H1 (cell line): ENCODE data around the gene CHST8. TPM values are rescaled to one million over a fixed set of nuclear protein-coding genes. Genes with fewer than 3 reads are reported as not detected.

ENCODE experiments used
- CTCF ChIA-PET: fragments of 300-600 bp; sonication (Branson Sonifier 250); formaldehyde crosslinking; loops from one replicate; lab custom pipeline; 2021; ENCODE audit not compliant: partially characterized antibody; lab: Charles Lee
- POLR2A ChIA-PET: fragments of 300-600 bp; sonication (Branson Sonifier 250); formaldehyde crosslinking; loops from one replicate; lab custom pipeline; 2021; ENCODE audit warnings: inconsistent platforms; ENCODE audit not compliant: partially characterized antibody; lab: Charles Lee
- DNase-seq, 2 experiments: peaks; one replicate each; pipeline versions ENCODE4 v3.0.0 to v3.0.0-alpha.2; 2010 to 2022; ENCODE audit warnings: low spot score in 2 of 2, low read depth in 1 of 2, mixed read lengths in 1 of 2
- FAIRE-seq: peaks from 2 replicates; lab custom pipeline; 2011; peaks lifted over from hg19 to GRCh38; lab: Jason Lieb, UNC
- H2AFZ ChIP-seq: 2 replicates; pipeline ENCODE4 v1.8.1; 2012; ENCODE audit warnings: low read length, inconsistent platforms
- H2AK5ac ChIP-seq: 2 replicates; pipeline ENCODE4 v1.6.1; 2013; ENCODE audit warnings: low read depth, low read length
- H2BK120ac ChIP-seq: replicated peaks from 2 replicates; pipeline ENCODE3; 2013; ENCODE audit warnings: low read depth, low read length, inconsistent platforms
- H2BK12ac ChIP-seq: 2 replicates; pipeline ENCODE4 v1.6.1; 2013; ENCODE audit warnings: low read depth, low read length
- H2BK15ac ChIP-seq: 2 replicates; pipeline ENCODE4 v1.6.1; 2013; ENCODE audit warnings: low read length
- H2BK20ac ChIP-seq: 2 replicates; pipeline ENCODE4 v1.6.1; 2013; ENCODE audit warnings: low read length
- H2BK5ac ChIP-seq: 2 replicates; pipeline ENCODE4 v1.6.1; 2013; ENCODE audit warnings: low read depth, low read length
- H3K14ac ChIP-seq: 2 replicates; pipeline ENCODE4 v1.6.1; 2013; ENCODE audit warnings: inconsistent platforms; ENCODE audit not compliant: insufficient read length
- H3K18ac ChIP-seq: 2 replicates; pipeline ENCODE4 v1.6.1; 2013; ENCODE audit warnings: low read length; ENCODE audit errors: extremely low read depth
- H3K23ac ChIP-seq: 2 replicates; pipeline ENCODE4 v1.6.1; 2013; ENCODE audit warnings: inconsistent platforms; ENCODE audit not compliant: insufficient read length
- H3K23me2 ChIP-seq: 2 replicates; pipeline ENCODE4 v1.6.1; 2013; ENCODE audit warnings: low read depth, low read length
- H3K27ac ChIP-seq: 2 replicates; pipeline ENCODE4 v1.6.1; 2011; ENCODE audit warnings: low read depth, low read length, inconsistent platforms
- H3K27me3 ChIP-seq, 4 experiments: replicated peaks in 1 of 4; 1 replicate in 1 of 4; 2 replicates in 3 of 4; pipeline versions ENCODE4 v1.6.1 to v1.8.1; 2011 to 2013; ENCODE audit warnings: low read length in 3 of 4, mild to moderate bottlenecking in 3 of 4, inconsistent platforms in 2 of 4, mixed read lengths in 2 of 4, moderate library complexity in 1 of 4; ENCODE audit not compliant: control insufficient read depth in 3 of 4, insufficient read depth in 3 of 4; ENCODE audit errors: extremely low read depth in 1 of 4
- H3K36me3 ChIP-seq, 4 experiments: 2 replicates each; pipeline versions ENCODE4 v1.6.1 to v1.8.1; 2011 to 2013; ENCODE audit warnings: mild to moderate bottlenecking in 4 of 4, low read length in 3 of 4, moderate library complexity in 2 of 4, control low read depth in 1 of 4, inconsistent platforms in 1 of 4; ENCODE audit not compliant: insufficient read depth in 4 of 4, control insufficient read depth in 2 of 4
- H3K4ac ChIP-seq: replicated peaks from 2 replicates; pipeline ENCODE3; 2013; ENCODE audit warnings: low read length, low read depth, mixed read lengths, inconsistent platforms; ENCODE audit not compliant: insufficient read length
- H3K4me1 ChIP-seq, 4 experiments: replicated peaks in 1 of 4; 1 replicate in 1 of 4; 2 replicates in 3 of 4; pipeline versions ENCODE4 v1.6.1 to v1.8.1; 2011 to 2013; ENCODE audit warnings: low read length in 3 of 4, inconsistent platforms in 2 of 4, mixed read lengths in 1 of 4; ENCODE audit not compliant: insufficient read depth in 4 of 4, control insufficient read depth in 3 of 4
- H3K4me2 ChIP-seq, 2 experiments: 2 replicates each; pipeline versions ENCODE4 v1.6.1 to v1.8.1; 2011 to 2013; ENCODE audit warnings: low read depth in 2 of 2, low read length in 2 of 2, control low read depth in 1 of 2, inconsistent platforms in 1 of 2, mild to moderate bottlenecking in 1 of 2; ENCODE audit not compliant: insufficient read depth in 1 of 2
- H3K4me3 ChIP-seq, 4 experiments: fragments of 200-600, 300-600 bp in 1 of 4; sonication (generic), shearing (Covaris generic), sonication (Bioruptor Twin) in 1 of 4; 2 replicates each; pipeline versions ENCODE4 v1.5.1 to v1.8.1; 2011 to 2016; ENCODE audit warnings: low read length in 4 of 4, low read depth in 3 of 4, control low read depth in 2 of 4, inconsistent platforms in 2 of 4, mild to moderate bottlenecking in 2 of 4, mixed read lengths in 1 of 4, moderate library complexity in 1 of 4; ENCODE audit not compliant: insufficient read depth in 2 of 4; ENCODE audit errors: extremely low read depth in 1 of 4
- H3K56ac ChIP-seq: replicated peaks from 2 replicates; pipeline ENCODE3; 2013; ENCODE audit warnings: low read depth, mild to moderate bottlenecking, mixed read lengths, low read length, inconsistent platforms; ENCODE audit not compliant: insufficient read length
- H3K79me1 ChIP-seq: 2 replicates; pipeline ENCODE4 v1.6.1; 2013; ENCODE audit warnings: low read depth, low read length, control low read depth
- H3K79me2 ChIP-seq, 2 experiments: 2 replicates each; pipeline versions ENCODE4 v1.6.1 to v1.8.1; 2012 to 2013; ENCODE audit warnings: low read length in 2 of 2, mild to moderate bottlenecking in 2 of 2, inconsistent platforms in 1 of 2; ENCODE audit not compliant: insufficient read depth in 2 of 2, control insufficient read depth in 1 of 2
- H3K9ac ChIP-seq, 4 experiments: replicated peaks in 1 of 4; 1 replicate in 1 of 4; 2 replicates in 3 of 4; pipeline versions ENCODE4 v1.6.1 to v1.8.1; 2011 to 2013; ENCODE audit warnings: low read depth in 3 of 4, low read length in 3 of 4, control low read depth in 2 of 4, mild to moderate bottlenecking in 2 of 4, moderate library complexity in 2 of 4, inconsistent platforms in 1 of 4; ENCODE audit errors: extremely low read depth in 1 of 4
- H3K9me3 ChIP-seq, 2 experiments: 2 replicates each; pipeline versions ENCODE4 v1.6.1 to v1.8.1; 2012 to 2013; ENCODE audit warnings: mild to moderate bottlenecking in 2 of 2, moderate library complexity in 2 of 2, control low read depth in 1 of 2, inconsistent platforms in 1 of 2, low read depth in 1 of 2, low read length in 1 of 2, mixed read lengths in 1 of 2; ENCODE audit not compliant: insufficient read depth in 2 of 2
- H4K20me1 ChIP-seq, 2 experiments: replicated peaks in 1 of 2; 2 replicates each; pipeline versions ENCODE3 to v1.8.1; 2011 to 2013; ENCODE audit warnings: inconsistent platforms in 2 of 2, low read length in 2 of 2, mild to moderate bottlenecking in 1 of 2; ENCODE audit not compliant: insufficient read depth in 2 of 2, control insufficient read depth in 1 of 2
- H4K5ac ChIP-seq: 2 replicates; pipeline ENCODE4 v1.6.1; 2013; ENCODE audit warnings: low read length, low read depth, mixed read lengths, inconsistent platforms; ENCODE audit not compliant: insufficient read length
- H4K8ac ChIP-seq: 2 replicates; pipeline ENCODE4 v1.8.0; 2013; ENCODE audit warnings: mild to moderate bottlenecking, moderate library complexity, low read length, inconsistent platforms; ENCODE audit not compliant: insufficient read depth; ENCODE audit errors: extremely low read depth
- H4K91ac ChIP-seq: replicated peaks from 2 replicates; pipeline ENCODE3; 2013; ENCODE audit warnings: low read length, mixed read lengths, inconsistent platforms; ENCODE audit not compliant: insufficient read length
- HDAC6 ChIP-seq: IDR thresholded peaks from one replicate; pipeline ENCODE4 v1.7.1; 2012; ENCODE audit warnings: low read depth, mild to moderate bottlenecking, inconsistent platforms, low read length, moderate library complexity
- JUND ChIP-seq: IDR thresholded peaks from 2 replicates; pipeline ENCODE4 v1.6.1; 2011; ENCODE audit warnings: mild to moderate bottlenecking, improper control_type of control experiment, low read length
- KDM4A ChIP-seq: IDR thresholded peaks from one replicate; pipeline ENCODE4 v1.7.1; 2012; ENCODE audit warnings: low read depth, mild to moderate bottlenecking, moderate library complexity, low read length, inconsistent platforms; ENCODE audit not compliant: severe bottlenecking
- KDM5A ChIP-seq: fragments of 200-600 bp; IDR thresholded peaks from 2 replicates; pipeline ENCODE4 v1.7.1; 2012; ENCODE audit warnings: mild to moderate bottlenecking, low read length, inconsistent platforms, mixed read lengths
- NRF1 ChIP-seq: IDR thresholded peaks from 2 replicates; pipeline ENCODE4 v1.6.1; 2011; ENCODE audit warnings: mild to moderate bottlenecking, low read depth, low read length, improper control_type of control experiment
- RAD21 ChIP-seq, 2 experiments: IDR thresholded peaks in 1 of 2; conservative IDR thresholded peaks in 1 of 2; 2 replicates each; pipeline ENCODE4 v1.6.1; 2011; ENCODE audit warnings: low read depth in 2 of 2, low read length in 2 of 2, improper control_type of control experiment in 1 of 2, inconsistent platforms in 1 of 2, mild to moderate bottlenecking in 1 of 2, moderate library complexity in 1 of 2
- TEAD4 ChIP-seq: IDR thresholded peaks from 2 replicates; pipeline ENCODE4 v1.6.1; 2012; ENCODE audit warnings: low read depth, low read length, inconsistent platforms, mixed read lengths
- WGBS, 2 experiments: shearing (Covaris generic) in 1 of 2; methylation state at CpG; one replicate each; pipeline versions ENCODE4 v1.1.6 to v1.1.7; 2013 to 2015; ENCODE audit warnings: low lambda C conversion rate in 2 of 2, mixed read lengths in 2 of 2, inconsistent platforms in 1 of 2, low coverage in 1 of 2, missing lambda C conversion rate in 1 of 2; ENCODE audit not compliant: insufficient replicate concordance in 2 of 2, insufficient coverage in 1 of 2, insufficient read length in 1 of 2; ENCODE audit errors: extremely low coverage in 1 of 2, missing lambda C conversion rate in 1 of 2; 5-methylcytosine and 5-hydroxymethylcytosine counted together
- polyA plus RNA-seq, 7 experiments: library from polyadenylated mRNA; depleted of rRNA in 3 of 7; stranded (reverse) in 5 of 7; unstranded in 2 of 7; fragments of >200 nt in 5 of 7; fragments of 200-250 nt in 2 of 7; gene quantifications; 1 replicate in 5 of 7; 2 replicates in 1 of 7; 4 replicates in 1 of 7; pipeline versions ENCODE4 v1.2.1 to v1.2.3, GENCODE V29; 2011 to 2013; ENCODE audit warnings: missing spikeins in 2 of 7, mixed read lengths in 2 of 7
- total RNA-seq: library from RNA; stranded (reverse); fragmentation: NEBNext Ultra II Directional; extraction: Animal tissue kit (Norgen Biotek cat#: 25700); gene quantifications from 2 replicates; pipeline ENCODE4 v1.2.1, GENCODE V29; 2021
- TF ChIP-seq, protein P1 (sequence below), 3 experiments: IDR thresholded peaks; 1 replicate in 2 of 3; 2 replicates in 1 of 3; pipeline versions ENCODE4 v1.5.1 to v1.6.1; 2011; ENCODE audit warnings: low read length in 3 of 3, mild to moderate bottlenecking in 3 of 3, inconsistent platforms in 2 of 3, low read depth in 1 of 3, moderate library complexity in 1 of 3; ENCODE audit not compliant: insufficient read depth in 1 of 3; ENCODE audit errors: control extremely low read depth in 1 of 3
- TF ChIP-seq, protein P2 (sequence below): IDR thresholded peaks from 2 replicates; pipeline ENCODE4 v1.6.1; 2011; ENCODE audit warnings: low read depth, mild to moderate bottlenecking, low read length; ENCODE audit not compliant: insufficient read depth

CHST8 gene
- total and polyA plus RNA-seq, 2 of the 8 experiments (the other 6 are each of a cell fraction or from before 2014, with no cell fraction given), result 10.8 to 28.2 TPM

DNA sequence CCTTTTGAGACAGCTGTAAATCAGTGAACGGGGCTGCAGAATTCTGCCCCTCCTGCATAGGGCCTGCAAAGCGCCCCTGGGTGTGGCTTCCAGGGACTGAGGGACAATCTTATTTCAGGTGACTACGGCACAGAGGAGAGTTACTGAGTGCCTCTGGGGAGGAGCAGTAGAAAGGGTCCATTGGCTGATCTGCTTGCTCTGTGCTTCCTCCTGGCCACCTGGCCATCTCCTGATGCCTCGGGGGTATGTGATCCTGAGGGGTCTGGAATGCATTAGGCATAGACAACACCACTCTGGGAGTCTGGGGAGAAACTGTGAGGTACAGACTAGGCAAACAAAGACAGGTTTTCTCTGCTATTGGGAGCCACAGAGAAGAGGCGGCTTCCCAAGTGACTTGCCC is 177.7 kb downstream of the CHST8 start:
- CTCF ChIA-PET, result interaction anchor here (0.6 to 1.0 kb wide), 2 partner anchors 22 to 97 kb away, joined by 3 to 4 read pairs; no protein-coding TSS in a partner anchor
- no peak for DNase-seq
- Histone ChIP-seq H3K4me2 (peak overlapping the region; percentile 84 to 99), H4K5ac (no peak overlapping the region), H4K91ac (no peak overlapping the region), H3K27ac (no peak overlapping the region), H3K79me2 (peaks cover 0 to 14% of the 10 kb centered on the region in 2 experiments; a peak in 1 of 4 replicates), H3K4me3 (peak overlapping the region; percentile 54 to 96 (median 66); a peak in 6 of 8 replicates), H3K27me3 (no peaks in the 10 kb centered on the region), H3K14ac (no peak overlapping the region)
- TF ChIP-seq, protein P1, sequence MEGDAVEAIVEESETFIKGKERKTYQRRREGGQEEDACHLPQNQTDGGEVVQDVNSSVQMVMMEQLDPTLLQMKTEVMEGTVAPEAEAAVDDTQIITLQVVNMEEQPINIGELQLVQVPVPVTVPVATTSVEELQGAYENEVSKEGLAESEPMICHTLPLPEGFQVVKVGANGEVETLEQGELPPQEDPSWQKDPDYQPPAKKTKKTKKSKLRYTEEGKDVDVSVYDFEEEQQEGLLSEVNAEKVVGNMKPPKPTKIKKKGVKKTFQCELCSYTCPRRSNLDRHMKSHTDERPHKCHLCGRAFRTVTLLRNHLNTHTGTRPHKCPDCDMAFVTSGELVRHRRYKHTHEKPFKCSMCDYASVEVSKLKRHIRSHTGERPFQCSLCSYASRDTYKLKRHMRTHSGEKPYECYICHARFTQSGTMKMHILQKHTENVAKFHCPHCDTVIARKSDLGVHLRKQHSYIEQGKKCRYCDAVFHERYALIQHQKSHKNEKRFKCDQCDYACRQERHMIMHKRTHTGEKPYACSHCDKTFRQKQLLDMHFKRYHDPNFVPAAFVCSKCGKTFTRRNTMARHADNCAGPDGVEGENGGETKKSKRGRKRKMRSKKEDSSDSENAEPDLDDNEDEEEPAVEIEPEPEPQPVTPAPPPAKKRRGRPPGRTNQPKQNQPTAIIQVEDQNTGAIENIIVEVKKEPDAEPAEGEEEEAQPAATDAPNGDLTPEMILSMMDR (IDR thresholded peaks at IDR 0.05; ENCODE audit: control extremely low read depth in 1 of 3, insufficient read depth in 1 of 3, low read depth in 1 of 3, low read length in 3 of 3), result no peak
- no peak for TF ChIP-seq KDM4A
- TF ChIP-seq KDM5A, result no peak
- TF ChIP-seq RAD21 (IDR thresholded peaks at IDR 0.05 in 1 of 2, conservative IDR thresholded peaks at IDR 0.05 in 1 of 2; ENCODE audit: low read depth in 2 of 2, low read length in 2 of 2), result no peak
- TF ChIP-seq TEAD4, result no peak
- TF ChIP-seq, protein P2, sequence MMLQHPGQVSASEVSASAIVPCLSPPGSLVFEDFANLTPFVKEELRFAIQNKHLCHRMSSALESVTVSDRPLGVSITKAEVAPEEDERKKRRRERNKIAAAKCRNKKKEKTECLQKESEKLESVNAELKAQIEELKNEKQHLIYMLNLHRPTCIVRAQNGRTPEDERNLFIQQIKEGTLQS, result no peak
- no peak for TF ChIP-seq HDAC6
- no peak for TF ChIP-seq NRF1
- TF ChIP-seq JUND, result no peak
- TF ChIP-seq, all 59 proteins: peak for 0
- POLR2A ChIA-PET, result interaction anchor here (1.7 to 4.7 kb wide), 3 partner anchors 20 to 373 kb away, joined by 6 to 35 read pairs (median 17); partner anchors contain the start of gene LSM14A
- 65% methylated on average over 5 of the region's 5 CpGs; no CpG with 5 or more reads in 1 of the 2 experiments for WGBS, 2 experiments
- H3K4me1 ChIP-seq, result peaks cover 7 to 16% (median 13%) of the 10 kb centered on the region in 4 experiments
- H2BK120ac ChIP-seq, result no peak overlapping the region
- H2AFZ ChIP-seq, result no peak overlapping the region
- H4K8ac ChIP-seq, result no peak overlapping the region
- H3K56ac ChIP-seq, result no peak overlapping the region
- H3K18ac ChIP-seq, result no peak overlapping the region
- H3K9ac ChIP-seq, result no peak overlapping the region
- no peaks in the 10 kb centered on the region for H3K9me3 ChIP-seq
- no peak overlapping the region for H2BK15ac ChIP-seq
- no peak overlapping the region for H3K4ac ChIP-seq
- H2BK12ac ChIP-seq, result no peak overlapping the region
- H3K23me2 ChIP-seq, result peaks cover 10% of the 10 kb centered on the region
- H2AK5ac ChIP-seq, result 0 out of 2 replicates have a peak overlapping the region, but pooled peaks have one; percentile 18
- H3K36me3 ChIP-seq, result peaks cover 0 to 12% (median 6%) of the 10 kb centered on the region in 4 experiments; a peak in 5 of 8 replicates
- 0 out of 2 replicates have a peak, but pooled peaks cover 3% of the 10 kb centered on the region for H3K79me1 ChIP-seq
- FAIRE-seq, result peak; percentile 63
- no peak overlapping the region for H2BK5ac ChIP-seq
- peaks cover 0 to 5% of the 10 kb centered on the region in 2 experiments for H4K20me1 ChIP-seq
- H3K23ac ChIP-seq, result no peak overlapping the region
- H2BK20ac ChIP-seq, result no peak overlapping the region
